KMS-11 (cell line): ENCODE measurements around the gene PLXNA2.

Experiments used
- H2AFZ ChIP-seq: fragments of 200-600 bp; sonication (generic); 2 replicates; pipeline ENCODE4 v1.6.1; 2016; ENCODE audit warnings: antibody characterized with exemption, mixed run types, low read depth
- H3K27ac ChIP-seq: fragments of 200-600 bp; sonication (generic); 2 replicates; pipeline ENCODE4 v1.6.1; 2016; ENCODE audit warnings: mild to moderate bottlenecking, mixed run types
- H3K27me3 ChIP-seq: fragments of 200-600 bp; sonication (generic); 2 replicates; pipeline ENCODE4 v1.6.1; 2017; ENCODE audit warnings: mild to moderate bottlenecking, low read depth, mixed run types, moderate library complexity; ENCODE audit not compliant: insufficient read depth
- H3K36me3 ChIP-seq: fragments of 200-600 bp; sonication (generic); 2 replicates; pipeline ENCODE4 v1.6.1; 2017; ENCODE audit warnings: mild to moderate bottlenecking, mixed run types; ENCODE audit not compliant: insufficient read depth
- H3K4me1 ChIP-seq: fragments of 200-600 bp; sonication (generic); 2 replicates; pipeline ENCODE4 v1.6.1; 2016; ENCODE audit warnings: mild to moderate bottlenecking, low read depth, mixed run types; ENCODE audit not compliant: poor library complexity, severe bottlenecking
- H3K4me2 ChIP-seq: fragments of 200-600 bp; sonication (generic); 2 replicates; pipeline ENCODE4 v1.7.0; 2016; ENCODE audit warnings: mild to moderate bottlenecking, mixed run types
- H3K4me3 ChIP-seq: fragments of 200-600 bp; sonication (generic); IDR thresholded peaks from 2 replicates; pipeline ENCODE4 v1.6.1; 2017; ENCODE audit warnings: low read depth, low read length, mixed read lengths; ENCODE audit not compliant: insufficient read depth
- H3K79me2 ChIP-seq: fragments of 200-600 bp; sonication (generic); 2 replicates; pipeline ENCODE4 v1.6.1; 2016; ENCODE audit warnings: low read depth, mixed run types; ENCODE audit not compliant: insufficient read depth
- H3K9ac ChIP-seq: fragments of 200-600 bp; sonication (generic); 2 replicates; pipeline ENCODE4 v1.6.1; 2016; ENCODE audit warnings: mild to moderate bottlenecking, mixed run types
- H4K20me1 ChIP-seq: fragments of 200-600 bp; sonication (generic); 2 replicates; pipeline ENCODE4 v1.6.1; 2016; ENCODE audit warnings: mild to moderate bottlenecking, mixed run types; ENCODE audit not compliant: insufficient read depth
- TF ChIP-seq, protein P1 (sequence below): fragments of 200-600 bp; sonication (generic); conservative IDR thresholded peaks from 2 replicates; pipeline ENCODE4 v1.6.1; 2017; ENCODE audit warnings: low read depth, mild to moderate bottlenecking, antibody characterized with exemption, low read length, moderate library complexity, mixed read lengths

PLXNA2 gene

DNA sequence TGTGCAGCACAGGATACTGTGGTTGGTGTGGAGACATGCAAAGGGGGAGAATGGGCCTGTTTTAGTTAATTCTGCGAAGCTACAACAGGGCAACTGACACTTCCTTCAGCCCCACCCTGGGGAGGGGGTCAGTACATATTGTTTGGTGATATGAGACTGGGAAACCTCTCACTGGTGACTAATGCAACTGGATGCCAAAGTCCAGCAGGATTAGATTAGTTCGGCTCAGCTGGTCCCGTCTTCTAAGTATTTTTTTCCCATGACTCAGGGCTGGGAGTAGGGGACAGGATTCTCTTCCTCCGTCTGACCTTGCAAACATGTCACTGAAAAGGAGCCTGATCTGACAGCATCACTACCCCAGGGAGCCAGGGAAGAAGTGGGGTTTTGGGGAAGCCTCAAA, 43.0 kb downstream of the PLXNA2 start:
- H3K27ac ChIP-seq = no peak overlapping the region
- no peaks in the 10 kb centered on the region for H3K27me3 ChIP-seq
- H4K20me1 ChIP-seq = no peaks in the 10 kb centered on the region
- no peak overlapping the region for H3K9ac ChIP-seq
- no peaks in the 10 kb centered on the region for H3K4me1 ChIP-seq
- H3K4me2 ChIP-seq = no peak overlapping the region
- TF ChIP-seq, protein P1, sequence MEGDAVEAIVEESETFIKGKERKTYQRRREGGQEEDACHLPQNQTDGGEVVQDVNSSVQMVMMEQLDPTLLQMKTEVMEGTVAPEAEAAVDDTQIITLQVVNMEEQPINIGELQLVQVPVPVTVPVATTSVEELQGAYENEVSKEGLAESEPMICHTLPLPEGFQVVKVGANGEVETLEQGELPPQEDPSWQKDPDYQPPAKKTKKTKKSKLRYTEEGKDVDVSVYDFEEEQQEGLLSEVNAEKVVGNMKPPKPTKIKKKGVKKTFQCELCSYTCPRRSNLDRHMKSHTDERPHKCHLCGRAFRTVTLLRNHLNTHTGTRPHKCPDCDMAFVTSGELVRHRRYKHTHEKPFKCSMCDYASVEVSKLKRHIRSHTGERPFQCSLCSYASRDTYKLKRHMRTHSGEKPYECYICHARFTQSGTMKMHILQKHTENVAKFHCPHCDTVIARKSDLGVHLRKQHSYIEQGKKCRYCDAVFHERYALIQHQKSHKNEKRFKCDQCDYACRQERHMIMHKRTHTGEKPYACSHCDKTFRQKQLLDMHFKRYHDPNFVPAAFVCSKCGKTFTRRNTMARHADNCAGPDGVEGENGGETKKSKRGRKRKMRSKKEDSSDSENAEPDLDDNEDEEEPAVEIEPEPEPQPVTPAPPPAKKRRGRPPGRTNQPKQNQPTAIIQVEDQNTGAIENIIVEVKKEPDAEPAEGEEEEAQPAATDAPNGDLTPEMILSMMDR = no peak
- H2AFZ ChIP-seq = no peak overlapping the region
- no peaks in the 10 kb centered on the region for H3K36me3 ChIP-seq
- H3K4me3 ChIP-seq = no peak overlapping the region
- H3K79me2 ChIP-seq = no peaks in the 10 kb centered on the region

DNA sequence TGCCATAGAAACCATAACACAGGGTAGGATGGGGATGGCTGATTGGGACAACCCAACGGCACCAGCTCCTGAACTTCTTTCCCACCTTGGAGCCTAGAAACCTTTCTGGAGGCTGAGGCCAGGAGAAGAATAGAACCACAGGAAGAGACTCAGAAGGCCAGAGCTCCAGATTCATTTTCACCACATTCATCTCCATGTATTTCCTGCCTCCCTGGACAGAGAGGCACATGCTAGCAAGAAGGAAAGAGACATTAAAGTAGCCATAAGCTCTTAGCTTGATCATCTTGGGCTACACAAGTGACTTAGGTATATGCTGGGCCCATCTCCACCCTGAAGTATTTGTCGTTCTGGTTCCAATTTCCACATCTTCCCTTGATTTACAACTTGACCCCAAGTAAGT, 44.1 kb downstream of the PLXNA2 start:
- H4K20me1 ChIP-seq = no peaks in the 10 kb centered on the region
- H3K4me3 ChIP-seq = no peak overlapping the region
- no peak overlapping the region for H2AFZ ChIP-seq
- no peak overlapping the region for H3K4me2 ChIP-seq
- no peaks in the 10 kb centered on the region for H3K36me3 ChIP-seq
- H3K4me1 ChIP-seq = no peaks in the 10 kb centered on the region
- H3K9ac ChIP-seq = no peak overlapping the region
- no peaks in the 10 kb centered on the region for H3K27me3 ChIP-seq
- no peak overlapping the region for H3K27ac ChIP-seq
- TF ChIP-seq, protein P1 = no peak
- no peaks in the 10 kb centered on the region for H3K79me2 ChIP-seq

DNA sequence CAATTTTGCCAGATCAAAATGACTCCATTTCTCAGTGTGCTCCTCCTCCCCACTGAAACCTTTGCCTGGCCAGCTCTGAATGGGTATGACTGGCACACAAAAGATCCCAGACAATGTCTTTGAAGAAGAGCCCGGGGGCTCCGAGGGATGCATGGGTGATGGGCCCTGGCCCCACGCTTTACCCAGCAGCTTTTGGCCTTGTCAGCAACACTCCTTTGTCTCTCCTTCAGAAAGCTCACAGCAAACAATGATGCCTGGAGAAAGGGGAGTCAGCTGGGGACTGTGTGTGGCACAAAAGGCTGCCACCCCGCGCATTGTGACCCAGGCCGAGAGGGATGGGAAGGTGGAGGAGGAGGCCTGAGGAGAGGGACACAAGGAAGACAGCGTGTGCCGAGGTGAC, 45.9 kb downstream of the PLXNA2 start:
- no peak overlapping the region for H3K9ac ChIP-seq
- H2AFZ ChIP-seq = no peak overlapping the region
- H3K79me2 ChIP-seq = no peaks in the 10 kb centered on the region
- H3K27me3 ChIP-seq = no peaks in the 10 kb centered on the region
- TF ChIP-seq, protein P1 = no peak
- H3K4me1 ChIP-seq = no peaks in the 10 kb centered on the region
- H3K4me2 ChIP-seq = no peak overlapping the region
- no peak overlapping the region for H3K4me3 ChIP-seq
- H3K27ac ChIP-seq = no peak overlapping the region
- no peaks in the 10 kb centered on the region for H3K36me3 ChIP-seq
- no peaks in the 10 kb centered on the region for H4K20me1 ChIP-seq

DNA sequence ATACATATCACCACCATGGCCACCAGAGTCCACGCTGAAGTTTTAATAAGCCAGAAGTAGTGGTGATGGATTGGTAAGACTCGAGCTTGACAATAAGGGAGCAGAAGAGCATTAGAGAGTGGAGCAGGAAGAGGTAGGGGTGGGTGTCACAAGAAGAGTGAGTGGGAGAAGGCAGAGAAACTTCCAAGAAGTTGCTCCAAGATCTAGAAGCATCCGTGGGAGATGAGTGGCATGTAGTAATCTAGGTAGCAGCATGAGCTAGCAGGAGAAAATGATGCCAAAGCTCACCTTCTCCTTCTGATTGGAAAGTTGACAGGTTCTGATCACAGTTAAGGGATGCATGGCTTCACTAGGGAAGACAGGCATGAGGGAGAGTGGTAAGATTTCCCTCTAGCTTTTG, 49.2 kb downstream of the PLXNA2 start:
- Histone ChIP-seq H2AFZ (no peak overlapping the region), H3K4me2 (no peak overlapping the region), H3K4me3 (no peak overlapping the region), H3K79me2 (no peaks in the 10 kb centered on the region), H3K4me1 (peaks cover under 1% of the 10 kb centered on the region), H3K27me3 (no peaks in the 10 kb centered on the region), H3K36me3 (no peaks in the 10 kb centered on the region), H3K9ac (no peak overlapping the region), H3K27ac (no peak overlapping the region), H4K20me1 (no peaks in the 10 kb centered on the region)
- TF ChIP-seq, protein P1 = no peak
